ENCODE data around the gene MRPL12.

Gene MRPL12

DNA sequence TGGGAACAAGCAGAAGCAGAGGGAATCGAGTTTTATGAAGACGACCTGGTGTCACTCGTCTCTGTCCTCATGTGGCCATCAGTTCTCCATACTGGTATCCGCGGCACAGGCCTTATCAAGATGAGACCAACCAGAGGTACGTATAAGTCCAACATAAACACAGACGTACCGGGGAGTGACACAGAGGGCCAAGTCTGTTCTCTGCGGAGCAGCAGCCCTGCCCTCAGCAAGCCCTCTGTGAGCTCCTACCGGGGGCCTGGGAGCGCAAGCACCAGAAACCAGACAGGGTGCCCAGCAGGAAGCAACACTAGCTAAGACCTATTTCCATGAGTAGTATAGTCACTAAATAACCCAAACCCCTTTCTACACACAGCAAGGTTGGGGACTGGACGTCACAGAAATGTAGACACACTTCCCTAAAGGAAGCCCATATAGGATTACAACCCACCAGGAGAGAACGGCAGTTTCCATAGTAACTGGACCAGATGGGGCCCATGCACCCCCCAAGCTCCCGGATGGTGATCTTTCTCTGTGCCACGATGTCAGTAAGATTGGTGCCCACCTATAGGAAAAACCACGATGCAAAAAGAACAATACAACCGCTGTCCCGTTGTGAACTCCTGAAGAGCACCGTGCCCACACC lies 20.5 kb upstream of the MRPL12 start:
- DNase-seq (ENCODE audit: low read depth): no peak

DNA sequence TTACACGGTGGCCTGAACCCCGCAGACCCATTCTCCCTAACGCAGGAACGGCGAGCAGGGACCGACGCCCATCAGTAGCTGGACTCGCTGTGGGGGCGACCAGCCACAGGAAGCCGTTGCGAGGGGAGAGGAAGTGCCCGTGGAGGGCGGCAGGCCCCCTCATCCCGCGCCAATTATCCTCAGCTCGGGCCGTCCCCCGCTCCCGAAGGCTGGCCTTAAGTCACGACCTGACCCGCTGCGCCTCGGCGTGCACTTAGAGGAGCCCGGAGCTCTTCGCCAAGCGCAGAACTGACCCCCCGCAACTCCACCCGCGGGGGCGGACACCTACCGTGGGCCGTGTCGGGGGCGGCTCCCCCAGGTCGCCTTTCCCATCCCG lies 20.0 kb upstream of the MRPL12 start:
- no peak for DNase-seq (ENCODE audit: low read depth)

DNA sequence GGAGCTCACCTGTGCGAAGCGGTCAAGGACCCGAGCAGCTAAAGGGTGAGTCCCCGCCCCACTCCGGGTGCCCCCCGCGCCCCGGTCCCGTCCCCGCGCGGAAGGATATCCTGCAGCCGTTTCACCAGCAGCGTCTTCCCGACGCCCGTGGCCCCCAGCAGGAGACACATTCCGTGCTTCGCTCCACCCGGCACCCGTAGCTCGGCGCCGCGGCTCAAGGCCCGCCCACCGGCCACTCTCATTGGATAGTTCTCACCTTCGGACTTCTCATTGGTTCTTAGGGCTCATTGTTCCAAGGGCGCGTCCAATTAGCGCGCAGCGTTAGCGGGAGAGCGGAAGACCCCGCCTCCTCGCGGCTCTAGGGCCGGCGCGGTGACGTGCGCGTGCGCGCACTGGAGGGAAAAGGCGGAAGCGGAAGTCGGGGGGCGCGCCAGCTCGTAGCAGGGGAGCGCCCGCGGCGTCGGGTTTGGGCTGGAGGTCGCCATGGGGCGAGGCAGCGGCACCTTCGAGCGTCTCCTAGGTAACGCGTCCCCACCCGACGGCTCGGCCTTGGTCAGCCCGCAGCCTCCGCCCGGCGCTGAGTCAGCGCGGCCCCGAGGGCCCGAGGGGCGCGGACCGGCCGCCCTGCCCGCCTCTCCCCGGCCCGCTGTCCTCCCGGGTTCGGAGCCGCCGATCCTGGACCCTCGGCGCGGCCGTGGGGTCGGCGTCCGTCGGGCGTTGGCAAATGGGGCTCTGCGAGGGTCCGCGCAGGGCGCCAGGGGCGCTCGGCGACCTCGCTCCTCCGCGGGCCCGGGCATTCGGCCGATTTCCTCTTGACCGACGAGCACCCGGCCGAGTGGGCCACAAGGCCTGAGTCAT lies 19.4 kb upstream of the MRPL12 start, which contains the start of the genes ARL16 and HGS:
ARL16 (minus strand) TSS at position 214 of the 858 bp plus-strand sequence; CDS start at position 170, 44 bp downstream.
HGS (plus strand) TSS at position 428 of the 858 bp plus-strand sequence; CDS start at position 484, 56 bp downstream.
- DNase-seq (ENCODE audit: low read depth): peak; percentile 98

DNA sequence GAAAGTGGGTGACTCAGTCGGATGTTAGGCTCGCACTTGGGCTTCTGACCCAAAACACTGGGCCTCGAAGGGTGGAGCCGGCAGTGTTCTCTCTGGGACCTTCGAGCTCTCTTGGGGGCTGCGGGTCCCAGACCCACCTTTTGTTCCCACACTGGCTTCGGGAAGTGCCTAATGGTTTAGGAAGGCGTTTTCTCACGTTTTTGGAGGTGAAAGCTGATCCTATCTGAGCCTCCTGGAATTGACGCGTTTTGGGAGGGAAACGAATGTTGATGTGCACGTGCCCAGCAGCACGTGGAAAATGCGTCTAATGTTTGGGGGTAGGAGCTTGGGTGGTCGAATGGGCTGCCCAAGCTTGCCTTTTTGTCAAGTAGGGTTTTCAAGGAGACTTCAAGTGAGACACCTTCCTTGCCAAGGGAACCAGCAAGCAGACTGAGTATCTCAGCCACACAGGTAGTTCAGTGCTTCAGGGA lies 18.7 kb upstream of the MRPL12 start:
- DNase-seq (ENCODE audit: low read depth): peak; percentile 83

DNA sequence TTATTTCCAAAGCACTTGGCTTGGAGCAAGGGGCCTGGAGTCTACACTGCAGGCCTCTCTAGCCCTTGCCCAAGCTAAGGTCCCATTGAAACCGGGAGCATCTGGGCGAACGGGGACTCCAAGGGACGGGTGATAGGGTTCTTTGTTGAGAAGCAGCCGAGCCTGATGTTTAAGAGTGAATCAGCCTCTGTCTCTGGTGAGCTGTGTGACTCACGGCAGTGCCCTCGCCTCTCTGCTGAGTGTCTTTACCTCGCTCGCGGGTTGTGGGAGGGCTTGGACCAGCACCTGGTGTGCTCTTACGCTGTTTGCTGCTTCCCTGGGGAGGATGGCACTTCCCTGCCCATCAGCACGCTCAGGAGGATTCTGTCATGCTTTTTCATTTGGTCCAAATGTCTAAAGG lies 18.1 kb upstream of the MRPL12 start:
- DNase-seq (ENCODE audit: low read depth): no peak

DNA sequence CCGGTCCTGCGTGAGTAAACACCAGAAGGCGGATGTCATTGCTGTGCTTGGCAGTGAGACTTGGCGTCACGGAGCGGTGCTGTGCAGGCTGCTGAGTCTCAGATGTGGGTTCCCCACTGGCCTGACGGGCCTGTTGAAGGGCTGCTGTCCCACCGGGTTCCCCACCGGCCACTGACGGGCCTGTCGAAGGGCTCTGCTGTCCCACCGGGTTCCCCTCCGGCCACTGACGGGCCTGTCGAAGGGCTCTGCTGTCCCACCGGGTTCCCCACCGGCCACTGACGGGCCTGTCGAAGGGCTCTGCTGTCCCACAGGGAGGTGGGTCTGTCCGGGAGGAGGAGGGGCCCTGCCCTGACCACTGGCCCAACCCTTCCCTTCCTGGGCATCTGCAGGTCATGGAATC lies 16.6 kb upstream of the MRPL12 start:
- DNase-seq (ENCODE audit: low read depth): no peak

DNA sequence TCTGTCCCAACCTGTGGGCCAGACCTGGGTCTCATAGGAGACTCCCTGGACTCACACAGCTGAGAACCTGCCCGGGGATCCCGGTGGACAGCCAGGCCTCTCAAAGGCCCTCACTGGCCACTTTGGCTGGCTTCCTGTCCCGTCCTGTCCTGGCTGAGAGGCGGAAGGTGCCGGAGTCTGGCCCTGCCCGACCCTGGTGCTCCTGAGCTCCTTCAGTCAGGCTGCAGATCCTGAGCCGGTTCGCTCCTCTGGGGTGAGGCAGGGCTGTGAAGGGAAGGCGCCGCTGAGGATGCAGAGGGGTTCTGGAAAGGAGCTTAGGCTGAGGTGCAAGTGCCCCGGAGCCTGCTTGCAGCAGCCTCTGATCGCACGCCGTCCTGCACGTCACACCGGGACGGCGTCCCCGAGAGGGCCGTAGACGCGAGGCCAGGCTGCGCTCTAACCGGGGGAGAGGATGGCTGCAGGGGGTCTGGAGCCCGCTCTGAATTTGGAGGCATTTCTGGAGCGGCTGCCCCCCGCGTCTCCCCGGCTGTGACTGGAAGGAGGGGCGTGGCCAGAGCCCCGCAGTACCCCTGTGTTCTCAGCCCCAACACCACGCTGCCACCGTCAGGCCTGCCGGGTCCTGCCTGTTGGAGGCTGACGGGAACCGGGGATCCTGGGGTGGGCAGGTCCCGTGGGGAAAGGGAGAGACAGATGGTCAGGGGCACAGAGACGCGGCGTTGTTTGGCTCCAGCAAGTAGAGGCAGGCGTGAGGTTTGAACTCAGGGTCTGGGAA lies 15.2 kb upstream of the MRPL12 start:
- DNase-seq (ENCODE audit: low read depth): no peak

DNA sequence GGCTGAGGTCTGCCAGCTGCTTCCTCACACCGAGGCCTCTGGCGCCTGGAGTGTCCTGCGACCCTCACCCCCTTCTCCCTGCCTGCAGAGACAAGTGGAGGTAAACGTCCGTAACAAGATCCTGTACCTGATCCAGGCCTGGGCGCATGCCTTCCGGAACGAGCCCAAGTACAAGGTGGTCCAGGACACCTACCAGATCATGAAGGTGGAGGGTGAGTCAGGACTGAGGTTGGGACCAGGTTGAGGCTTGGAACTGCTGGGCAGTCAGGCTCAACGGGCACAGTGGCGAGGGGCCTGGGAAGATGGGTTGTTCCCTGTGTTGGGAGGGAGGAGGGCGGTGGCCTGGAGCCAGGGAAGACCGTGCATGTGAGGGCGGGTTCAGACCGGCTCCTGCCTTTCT lies 14.6 kb upstream of the MRPL12 start:
- no peak for DNase-seq (ENCODE audit: low read depth)

DNA sequence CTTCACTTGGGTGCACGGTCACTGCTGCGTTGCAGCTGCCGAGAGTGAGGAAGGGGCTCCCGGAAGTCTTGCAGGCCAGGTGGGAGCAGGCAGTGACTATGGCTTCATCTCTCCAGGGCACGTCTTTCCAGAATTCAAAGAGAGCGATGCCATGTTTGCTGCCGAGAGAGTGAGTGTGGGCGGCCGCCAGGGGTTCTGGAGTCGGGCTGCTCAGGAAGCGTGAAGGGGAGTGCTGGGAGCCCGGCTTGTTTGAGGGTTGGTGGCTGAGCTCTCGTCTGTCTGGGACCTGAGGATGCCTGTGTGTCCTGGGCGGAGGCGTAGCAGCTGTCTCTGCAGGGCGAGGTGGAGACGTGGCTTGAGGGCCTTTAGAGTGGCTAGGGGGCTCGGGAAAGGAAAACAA lies 13.1 kb upstream of the MRPL12 start:
- DNase-seq (ENCODE audit: low read depth): no peak

DNA sequence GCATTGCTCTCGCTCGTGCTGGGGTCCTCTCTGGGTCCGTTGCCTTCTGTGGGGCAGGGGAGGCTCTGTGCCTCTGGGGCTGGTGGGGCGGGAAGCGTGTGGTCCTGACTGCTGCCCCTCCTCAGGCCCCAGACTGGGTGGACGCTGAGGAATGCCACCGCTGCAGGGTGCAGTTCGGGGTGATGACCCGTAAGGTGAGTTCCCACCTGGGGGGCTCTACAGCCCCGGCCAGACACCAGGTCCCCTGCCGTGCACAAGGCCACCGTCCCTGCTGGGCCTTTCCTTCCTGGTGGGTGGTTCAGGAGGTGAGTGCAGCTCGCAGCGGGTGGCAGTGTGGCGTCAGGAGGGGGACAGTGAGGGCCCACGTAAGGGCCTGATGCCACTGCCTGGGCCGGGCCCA lies 12.6 kb upstream of the MRPL12 start:
- DNase-seq (ENCODE audit: low read depth): no peak

DNA sequence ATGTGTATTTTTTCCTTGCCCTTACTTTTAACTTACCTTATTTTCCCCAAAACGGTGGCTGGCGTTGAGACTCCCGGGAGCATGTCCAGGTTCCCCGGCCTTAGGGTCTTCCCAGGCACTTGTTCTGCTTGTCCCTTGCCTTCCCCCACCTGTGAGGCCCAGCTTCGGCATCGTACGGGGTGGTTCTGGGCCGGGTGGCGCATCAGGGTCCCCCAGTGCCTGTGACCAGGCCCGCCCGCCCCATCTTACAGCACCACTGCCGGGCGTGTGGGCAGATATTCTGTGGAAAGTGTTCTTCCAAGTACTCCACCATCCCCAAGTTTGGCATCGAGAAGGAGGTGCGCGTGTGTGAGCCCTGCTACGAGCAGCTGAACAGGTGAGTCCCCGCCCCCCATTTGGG lies 12.0 kb upstream of the MRPL12 start:
- DNase-seq (ENCODE audit: low read depth): no peak

DNA sequence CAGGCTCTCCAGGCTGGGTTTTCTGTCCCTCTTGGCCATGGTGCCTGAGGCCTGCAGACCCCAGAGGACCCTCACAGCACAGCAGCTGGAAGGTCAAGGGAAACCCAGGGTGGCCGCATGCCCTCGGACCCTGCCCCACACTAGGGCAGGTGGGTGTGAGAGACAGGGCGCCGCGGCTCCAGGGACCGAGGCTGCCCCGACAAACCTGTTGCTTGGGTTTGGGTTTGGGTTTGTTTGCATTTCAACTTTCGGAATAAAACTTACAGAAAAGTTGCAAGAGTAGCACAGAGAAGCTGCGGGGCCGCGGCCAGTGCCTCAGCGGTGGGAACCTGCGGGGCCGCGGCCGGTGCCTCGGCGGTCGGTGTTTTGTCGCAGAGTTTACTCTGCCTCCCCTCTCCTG lies 11.6 kb upstream of the MRPL12 start:
- no peak for DNase-seq (ENCODE audit: low read depth)

DNA sequence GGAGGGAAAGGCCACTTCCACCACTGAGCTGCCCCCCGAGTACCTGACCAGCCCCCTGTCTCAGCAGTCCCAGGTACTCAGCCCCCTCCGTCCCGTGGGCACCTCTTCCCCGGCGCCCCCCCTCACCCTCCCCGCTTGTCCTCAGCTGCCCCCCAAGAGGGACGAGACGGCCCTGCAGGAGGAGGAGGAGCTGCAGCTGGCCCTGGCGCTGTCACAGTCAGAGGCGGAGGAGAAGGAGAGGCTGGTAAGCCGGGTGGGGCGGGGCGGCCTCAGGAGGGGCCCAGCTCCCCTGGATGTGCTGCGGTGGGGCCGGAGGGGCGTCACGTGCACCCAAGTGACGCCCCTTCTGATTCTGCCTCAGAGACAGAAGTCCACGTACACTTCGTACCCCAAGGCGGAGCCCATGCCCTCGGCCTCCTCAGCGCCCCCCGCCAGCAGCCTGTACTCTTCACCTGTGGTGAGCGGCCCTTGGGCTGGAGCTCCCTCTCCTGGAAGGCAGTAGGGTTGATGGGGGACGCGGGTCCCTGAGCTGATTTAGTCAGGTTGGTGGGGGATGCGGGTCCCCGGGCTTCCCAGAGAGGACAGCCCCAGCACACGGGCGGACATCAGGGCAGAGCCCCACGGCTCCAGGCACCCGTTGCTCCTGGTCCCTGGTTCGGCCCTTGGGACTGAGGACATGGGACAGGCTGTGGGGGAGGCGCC lies 9.5 kb upstream of the MRPL12 start:
- no peak for DNase-seq (ENCODE audit: low read depth)

DNA sequence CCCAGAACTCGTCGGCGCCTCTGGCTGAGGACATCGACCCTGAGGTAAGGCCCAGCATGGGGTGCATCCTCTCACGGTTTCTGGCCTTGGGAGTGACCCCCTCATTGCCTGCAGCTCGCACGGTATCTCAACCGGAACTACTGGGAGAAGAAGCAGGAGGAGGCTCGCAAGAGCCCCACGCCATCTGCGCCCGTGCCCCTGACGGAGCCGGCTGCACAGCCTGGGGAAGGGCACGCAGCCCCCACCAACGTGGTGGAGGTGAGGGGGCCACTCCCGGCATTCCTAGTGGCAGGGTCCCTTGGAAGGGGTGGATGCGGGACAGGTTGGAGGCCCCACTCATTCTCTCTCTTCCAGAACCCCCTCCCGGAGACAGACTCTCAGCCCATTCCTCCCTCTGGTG lies 8.4 kb upstream of the MRPL12 start:
- no peak for DNase-seq (ENCODE audit: low read depth)

DNA sequence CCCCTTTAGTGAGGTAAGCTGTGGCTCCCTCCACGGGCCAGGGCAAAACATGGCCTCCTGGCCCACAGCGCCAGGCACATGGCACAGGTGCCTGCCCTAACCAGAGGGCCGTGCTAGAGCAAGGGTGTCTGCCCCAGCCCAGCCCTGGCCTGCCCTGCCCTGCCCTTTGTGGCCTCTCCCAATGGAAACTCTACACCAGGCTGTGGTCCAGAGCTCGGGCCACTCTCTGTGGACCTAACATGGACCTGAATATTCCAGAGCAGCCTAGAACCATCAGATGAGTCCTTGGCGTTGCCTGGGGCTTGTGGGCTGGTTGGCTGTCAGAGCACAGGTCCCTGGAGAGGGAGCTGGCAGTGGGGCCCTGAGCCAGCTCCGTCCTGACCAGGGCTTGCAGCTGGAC lies 8.0 kb upstream of the MRPL12 start:
- no peak for DNase-seq (ENCODE audit: low read depth)

DNA sequence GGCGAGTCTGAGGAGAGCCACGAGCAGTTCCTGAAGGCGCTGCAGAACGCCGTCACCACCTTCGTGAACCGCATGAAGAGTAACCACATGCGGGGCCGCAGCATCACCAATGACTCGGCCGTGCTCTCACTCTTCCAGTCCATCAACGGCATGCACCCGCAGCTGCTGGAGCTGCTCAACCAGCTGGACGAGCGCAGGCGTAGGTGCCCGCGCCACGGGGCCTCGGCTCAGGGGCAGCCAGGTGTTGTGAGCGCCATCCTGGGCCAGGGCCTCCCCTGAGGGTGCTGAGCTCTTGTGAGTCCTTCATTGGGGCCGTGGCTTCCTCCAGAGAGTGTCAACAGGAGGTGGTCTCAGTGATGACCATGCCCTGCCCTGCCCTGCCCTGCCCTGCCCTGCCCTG lies 7.4 kb upstream of the MRPL12 start:
- DNase-seq (ENCODE audit: low read depth): no peak

DNA sequence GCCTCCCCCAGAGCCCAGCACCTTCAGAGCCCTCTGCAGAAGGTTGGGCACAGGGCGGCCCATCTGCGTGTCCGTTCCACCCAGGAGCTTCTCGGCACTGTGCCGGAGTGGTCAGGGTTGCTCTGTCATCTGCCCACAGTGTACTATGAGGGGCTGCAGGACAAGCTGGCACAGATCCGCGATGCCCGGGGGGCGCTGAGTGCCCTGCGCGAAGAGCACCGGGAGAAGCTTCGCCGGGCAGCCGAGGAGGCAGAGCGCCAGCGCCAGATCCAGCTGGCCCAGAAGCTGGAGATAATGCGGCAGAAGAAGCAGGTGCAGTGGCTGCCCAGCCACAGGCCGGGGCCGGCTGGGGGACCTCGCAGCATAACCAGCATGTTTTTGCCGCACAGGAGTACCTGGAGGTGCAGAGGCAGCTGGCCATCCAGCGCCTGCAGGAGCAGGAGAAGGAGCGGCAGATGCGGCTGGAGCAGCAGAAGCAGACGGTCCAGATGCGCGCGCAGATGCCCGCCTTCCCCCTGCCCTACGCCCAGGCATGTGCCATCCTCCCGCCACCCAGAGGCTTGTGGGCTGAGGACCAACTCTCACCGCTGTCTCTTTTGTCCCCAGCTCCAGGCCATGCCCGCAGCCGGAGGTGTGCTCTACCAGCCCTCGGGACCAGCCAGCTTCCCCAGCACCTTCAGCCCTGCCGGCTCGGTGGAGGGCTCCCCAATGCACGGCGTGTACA lies 6.8 kb upstream of the MRPL12 start:
- DNase-seq (ENCODE audit: low read depth): no peak

DNA sequence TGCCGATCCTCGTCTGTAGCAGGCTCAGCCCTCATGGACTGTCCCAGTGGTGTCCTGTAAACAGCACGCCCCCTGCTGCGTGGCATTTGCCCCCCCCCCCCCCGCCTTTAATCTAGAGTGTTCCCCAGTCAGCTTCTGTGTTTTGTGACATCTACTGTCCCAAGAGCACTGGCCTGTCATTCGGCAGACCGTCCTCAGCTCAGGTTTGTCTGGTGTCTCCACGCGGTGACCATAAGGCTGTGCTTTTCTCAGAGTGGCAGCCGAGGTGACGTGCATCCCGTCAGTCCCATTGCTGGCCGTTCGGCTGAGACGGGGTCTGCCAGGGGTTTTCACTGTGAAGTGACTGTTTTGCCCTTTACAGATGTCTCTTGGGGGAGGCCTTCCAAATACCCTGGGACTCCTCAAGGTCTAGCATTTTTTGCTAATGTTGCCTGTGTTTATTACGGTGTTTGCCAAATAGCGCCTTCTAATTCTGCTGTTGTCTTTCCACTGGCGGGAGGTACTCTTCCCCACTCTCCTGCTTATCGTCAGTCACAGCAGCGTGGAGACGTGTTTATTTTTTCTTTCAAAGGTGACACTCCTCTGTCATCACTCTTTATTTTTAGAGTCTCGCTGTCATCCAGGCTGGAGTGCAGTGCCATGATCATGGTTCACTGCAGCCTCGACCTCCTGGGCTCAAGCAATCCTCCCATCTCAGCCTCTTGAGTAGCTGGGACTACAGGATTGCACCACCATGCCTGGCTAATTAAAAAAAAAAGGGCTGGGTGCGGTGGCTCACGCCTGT lies 5.7 kb upstream of the MRPL12 start:
- DNase-seq (ENCODE audit: low read depth): no peak

DNA sequence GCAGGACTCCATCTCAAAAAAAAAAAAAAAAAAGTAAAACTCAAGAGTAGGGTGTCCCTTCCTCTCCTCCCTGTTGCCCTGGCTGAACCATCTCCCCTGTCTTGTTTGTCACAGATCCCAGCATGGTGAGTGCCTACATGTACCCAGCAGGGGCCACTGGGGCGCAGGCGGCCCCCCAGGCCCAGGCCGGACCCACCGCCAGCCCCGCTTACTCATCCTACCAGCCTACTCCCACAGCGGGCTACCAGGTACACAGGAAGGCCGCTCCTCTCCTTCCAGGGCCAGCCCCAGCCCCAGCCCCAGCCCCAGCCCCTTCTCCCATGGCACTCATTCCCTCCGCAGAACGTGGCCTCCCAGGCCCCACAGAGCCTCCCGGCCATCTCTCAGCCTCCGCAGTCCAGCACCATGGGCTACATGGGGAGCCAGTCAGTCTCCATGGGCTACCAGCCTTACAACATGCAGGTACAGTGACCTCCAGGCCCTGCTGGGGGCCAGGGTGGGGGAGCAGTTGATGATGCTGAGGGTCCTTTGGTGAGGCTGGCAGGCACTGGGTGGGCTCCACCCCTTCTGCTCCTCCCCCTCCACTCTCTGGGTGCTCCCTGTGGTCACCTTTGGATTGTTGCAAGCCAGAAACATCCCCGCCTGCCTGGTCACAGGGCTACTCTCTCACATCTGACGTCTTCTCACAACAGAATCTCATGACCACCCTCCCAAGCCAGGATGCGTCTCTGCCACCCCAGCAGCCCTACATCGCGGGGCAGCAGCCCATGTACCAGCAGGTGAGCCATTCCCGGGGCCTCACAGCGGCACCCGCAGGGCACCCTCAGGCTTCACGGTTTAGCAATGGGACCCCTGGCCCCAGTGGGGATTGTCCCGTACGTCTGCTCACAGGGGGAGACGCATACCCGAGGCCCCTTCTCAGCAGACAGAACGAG lies 2.5 kb upstream of the MRPL12 start:
- no peak for DNase-seq (ENCODE audit: low read depth)
